Activated naive CD8-positive, alpha-beta T cell (primary cell): ENCODE data around the gene OR10AD1.

Source experiments
- H3K27ac Mint-ChIP-seq: one replicate; pipeline ENCODE4 v1.8.0; 2021; ENCODE audit warnings: mixed read lengths
- H3K27me3 Mint-ChIP-seq: one replicate; pipeline ENCODE4 v1.8.0; 2021; ENCODE audit warnings: mixed read lengths
- H3K36me3 Mint-ChIP-seq: one replicate; pipeline ENCODE4 v1.8.0; 2021; ENCODE audit warnings: mixed read lengths
- H3K4me1 Mint-ChIP-seq: one replicate; pipeline ENCODE4 v1.8.0; 2021; ENCODE audit warnings: low read depth, mixed read lengths
- H3K4me3 Mint-ChIP-seq: one replicate; pipeline ENCODE4 v1.8.0; 2021; ENCODE audit warnings: mild to moderate bottlenecking, mixed read lengths
- H3K9me3 Mint-ChIP-seq: one replicate; pipeline ENCODE4 v1.8.0; 2021; ENCODE audit warnings: low read depth, mixed read lengths

OR10AD1 gene

DNA sequence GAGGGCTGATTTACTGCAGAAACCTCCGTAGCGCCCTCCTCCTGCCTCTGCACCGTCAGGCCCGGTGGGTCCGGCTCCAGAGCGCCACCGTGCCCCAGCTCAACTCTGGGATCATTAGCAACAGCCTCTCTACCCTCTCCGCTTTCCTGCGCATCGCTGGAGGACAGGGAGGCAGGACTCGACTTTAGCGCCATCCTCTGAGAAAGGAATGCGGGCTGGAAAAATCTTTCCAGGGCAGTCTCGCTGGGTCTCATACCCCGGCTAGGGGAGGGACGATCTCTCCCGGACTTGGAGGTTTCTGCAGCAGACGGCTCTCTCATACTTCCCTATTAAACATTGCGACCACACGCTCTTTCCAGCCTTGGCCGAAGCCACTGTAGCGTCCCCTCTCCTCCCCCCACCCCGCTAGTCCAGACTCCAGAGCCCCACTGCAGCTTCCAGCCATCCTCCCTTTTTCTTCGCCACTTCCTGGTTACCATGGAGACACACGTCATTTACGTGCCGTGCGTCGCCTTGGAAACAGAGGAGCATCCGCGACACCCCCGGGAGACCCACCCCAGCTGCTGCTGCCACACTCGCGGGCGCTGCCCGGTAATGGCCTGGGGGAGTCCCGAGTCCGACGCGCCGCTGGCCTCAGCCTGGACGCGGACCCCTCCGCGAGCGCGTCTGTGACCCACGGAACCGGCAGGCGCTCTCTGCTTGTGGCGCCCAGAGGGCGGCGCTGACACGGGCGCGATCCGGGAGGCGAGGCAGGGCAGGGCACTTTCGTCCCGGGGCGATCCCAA, 19.8 kb downstream of the OR10AD1 start, which contains the start of gene CCDC184:
TSS of gene CCDC184 (plus strand) at position 554 of the 785 bp plus-strand sequence. CDS start 479 bp downstream, outside the sequence.
- Mint-ChIP-seq H3K36me3 (no peaks in the 10 kb centered on the region), H3K9me3 (no peaks in the 10 kb centered on the region), H3K27ac (no peak within 1 kb of the TSS), H3K27me3 (peaks cover 20% of the 10 kb centered on the region), H3K4me1 (peaks cover 11% of the 10 kb centered on the region), H3K4me3 (peak within 1 kb of the TSS; percentile 94)

DNA sequence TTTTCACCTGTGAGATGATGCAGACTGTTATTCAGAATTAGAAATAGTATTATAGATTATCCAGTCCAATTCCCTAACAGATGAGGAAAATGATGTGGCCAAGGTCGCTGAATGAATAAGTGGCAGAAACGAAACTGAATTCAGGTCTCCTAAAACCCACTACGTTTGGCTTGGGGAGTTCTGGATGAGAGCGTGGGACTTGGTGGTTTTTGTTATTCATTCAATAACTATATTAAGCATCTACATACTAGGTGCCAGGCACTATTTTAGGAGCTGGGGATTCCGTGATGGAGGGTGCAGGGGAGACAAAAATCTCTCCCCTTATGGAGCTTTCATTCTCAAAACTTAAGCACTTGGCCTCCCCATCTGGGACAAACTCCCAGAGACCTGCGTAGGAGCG, 20.5 kb downstream of the OR10AD1 start:
- Mint-ChIP-seq H3K4me1 (peaks cover 11% of the 10 kb centered on the region), H3K27ac (no peak overlapping the region), H3K36me3 (no peaks in the 10 kb centered on the region), H3K4me3 (peak overlapping the region; percentile 94), H3K27me3 (peaks cover 20% of the 10 kb centered on the region), H3K9me3 (no peaks in the 10 kb centered on the region)

DNA sequence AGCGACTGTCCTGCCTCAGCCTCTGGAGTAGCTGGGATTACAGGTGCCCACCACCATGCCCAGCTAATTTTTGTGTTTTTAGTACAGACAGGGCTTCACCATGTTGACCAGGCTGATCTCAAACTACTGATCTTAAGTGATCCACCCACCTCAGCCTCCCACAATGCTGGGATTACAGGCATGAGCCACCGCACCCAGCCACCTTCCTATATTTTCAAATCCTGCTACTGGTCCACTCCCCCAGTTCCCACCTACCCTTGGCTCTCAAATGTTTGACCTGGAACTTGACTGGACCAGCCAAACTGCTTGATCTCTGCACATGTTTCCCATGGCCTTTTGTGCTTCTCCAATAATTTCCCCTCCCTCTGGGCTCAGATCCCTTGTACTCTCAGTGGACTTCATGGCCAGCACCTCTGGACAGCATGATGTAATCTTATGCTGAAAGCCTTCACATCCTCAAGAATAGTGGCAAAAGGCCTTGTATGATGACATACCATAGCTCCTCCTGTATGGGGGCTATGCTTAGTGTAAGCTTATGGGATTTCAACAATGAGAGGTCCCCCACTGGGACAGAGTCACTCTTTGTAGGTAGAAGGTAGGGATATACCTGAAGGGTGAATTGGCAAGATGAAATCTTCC, 22.1 kb downstream of the OR10AD1 start:
- Mint-ChIP-seq H3K4me3 (no peak overlapping the region), H3K27ac (no peak overlapping the region), H3K4me1 (peaks cover 11% of the 10 kb centered on the region), H3K27me3 (peaks cover 22% of the 10 kb centered on the region), H3K36me3 (no peaks in the 10 kb centered on the region), H3K9me3 (no peaks in the 10 kb centered on the region)

DNA sequence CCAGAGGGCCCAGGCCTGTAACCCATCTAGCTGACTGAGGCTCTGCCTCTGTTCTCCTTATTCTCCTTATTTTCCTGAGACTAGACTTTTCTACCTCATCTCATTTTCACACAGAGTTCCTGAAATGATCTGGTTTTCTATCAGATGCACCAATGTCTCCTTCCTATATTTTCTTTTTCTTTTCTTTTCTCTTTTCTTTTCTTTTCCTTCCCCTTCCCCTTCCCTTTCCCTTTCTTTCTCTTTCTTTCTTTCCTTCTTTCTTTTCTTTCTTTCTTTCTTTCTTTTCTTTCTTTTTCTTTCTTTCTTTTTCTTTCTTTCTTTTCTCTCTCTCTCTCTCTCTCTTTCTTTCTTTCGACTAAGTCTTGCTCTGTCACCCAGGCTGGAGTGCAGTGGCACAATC, 22.7 kb downstream of the OR10AD1 start:
- peaks cover 14% of the 10 kb centered on the region for H3K4me1 Mint-ChIP-seq
- no peaks in the 10 kb centered on the region for H3K36me3 Mint-ChIP-seq
- H3K27me3 Mint-ChIP-seq: peaks cover 22% of the 10 kb centered on the region
- no peak overlapping the region for H3K4me3 Mint-ChIP-seq
- H3K9me3 Mint-ChIP-seq: no peaks in the 10 kb centered on the region
- no peak overlapping the region for H3K27ac Mint-ChIP-seq

DNA sequence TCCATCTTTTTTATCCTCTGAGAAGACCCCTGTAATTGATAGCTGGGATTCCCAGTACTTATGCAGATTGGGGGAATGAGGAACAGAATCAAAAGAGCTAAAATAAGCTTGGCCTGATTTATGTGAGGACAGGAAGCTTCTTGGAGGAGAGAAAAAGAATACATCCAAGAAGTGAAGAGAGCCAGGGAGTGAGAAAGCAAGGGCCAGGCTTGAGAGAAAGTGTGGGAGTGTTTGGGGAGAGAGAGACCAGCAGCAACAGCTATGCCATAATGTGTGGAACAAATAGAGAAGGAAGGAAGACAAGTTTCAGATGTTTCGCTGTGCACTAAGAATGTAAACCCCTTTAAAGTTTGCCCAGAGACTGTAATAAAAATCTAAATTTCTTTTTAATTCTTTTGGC, 23.6 kb downstream of the OR10AD1 start:
- Mint-ChIP-seq H3K4me1 (peaks cover 14% of the 10 kb centered on the region), H3K4me3 (no peak overlapping the region), H3K9me3 (no peaks in the 10 kb centered on the region), H3K27me3 (peaks cover 20% of the 10 kb centered on the region), H3K36me3 (no peaks in the 10 kb centered on the region), H3K27ac (no peak overlapping the region)

DNA sequence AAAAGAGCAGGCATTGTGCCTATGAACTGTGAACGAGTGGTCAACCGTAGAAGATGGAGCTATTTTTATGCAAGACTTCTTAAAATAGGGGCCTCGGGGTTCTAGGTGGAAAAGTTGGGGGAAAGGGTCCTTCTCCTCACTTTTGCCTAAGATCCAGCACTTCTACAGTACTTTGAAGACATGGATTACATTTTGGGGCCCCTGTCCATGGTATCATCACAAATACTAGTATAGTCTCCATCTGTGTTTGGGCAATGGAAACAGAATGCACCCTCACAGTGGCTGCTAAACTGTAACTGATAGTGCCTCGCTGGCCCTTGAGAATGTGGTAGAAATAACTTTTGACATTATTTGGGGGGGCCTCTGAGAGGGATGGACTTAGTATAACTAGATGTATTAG, 25.1 kb downstream of the OR10AD1 start:
- Mint-ChIP-seq H3K4me1 (peaks cover 14% of the 10 kb centered on the region), H3K27ac (no peak overlapping the region), H3K36me3 (no peaks in the 10 kb centered on the region), H3K27me3 (peaks cover 20% of the 10 kb centered on the region), H3K9me3 (no peaks in the 10 kb centered on the region), H3K4me3 (no peak overlapping the region)

DNA sequence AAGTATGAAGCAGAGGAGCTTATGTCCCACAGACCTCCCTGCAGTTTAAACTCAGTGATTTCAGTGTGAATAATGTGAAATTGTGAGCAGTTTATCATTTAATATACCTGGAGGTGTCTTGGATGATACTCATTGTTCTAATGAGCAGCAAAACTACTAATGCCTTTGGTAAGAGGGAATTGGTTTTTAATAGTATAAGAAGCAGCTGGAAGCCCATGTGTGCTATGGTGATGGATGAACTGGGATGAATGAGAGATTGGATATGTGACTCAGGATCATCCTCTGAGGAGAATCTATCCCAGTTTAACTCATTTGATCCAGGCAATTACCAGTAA, 26.7 kb downstream of the OR10AD1 start:
- Mint-ChIP-seq H3K9me3 (no peaks in the 10 kb centered on the region), H3K27me3 (peaks cover 20% of the 10 kb centered on the region), H3K4me1 (peaks cover 3% of the 10 kb centered on the region), H3K36me3 (no peaks in the 10 kb centered on the region), H3K4me3 (no peak overlapping the region), H3K27ac (no peak overlapping the region)

DNA sequence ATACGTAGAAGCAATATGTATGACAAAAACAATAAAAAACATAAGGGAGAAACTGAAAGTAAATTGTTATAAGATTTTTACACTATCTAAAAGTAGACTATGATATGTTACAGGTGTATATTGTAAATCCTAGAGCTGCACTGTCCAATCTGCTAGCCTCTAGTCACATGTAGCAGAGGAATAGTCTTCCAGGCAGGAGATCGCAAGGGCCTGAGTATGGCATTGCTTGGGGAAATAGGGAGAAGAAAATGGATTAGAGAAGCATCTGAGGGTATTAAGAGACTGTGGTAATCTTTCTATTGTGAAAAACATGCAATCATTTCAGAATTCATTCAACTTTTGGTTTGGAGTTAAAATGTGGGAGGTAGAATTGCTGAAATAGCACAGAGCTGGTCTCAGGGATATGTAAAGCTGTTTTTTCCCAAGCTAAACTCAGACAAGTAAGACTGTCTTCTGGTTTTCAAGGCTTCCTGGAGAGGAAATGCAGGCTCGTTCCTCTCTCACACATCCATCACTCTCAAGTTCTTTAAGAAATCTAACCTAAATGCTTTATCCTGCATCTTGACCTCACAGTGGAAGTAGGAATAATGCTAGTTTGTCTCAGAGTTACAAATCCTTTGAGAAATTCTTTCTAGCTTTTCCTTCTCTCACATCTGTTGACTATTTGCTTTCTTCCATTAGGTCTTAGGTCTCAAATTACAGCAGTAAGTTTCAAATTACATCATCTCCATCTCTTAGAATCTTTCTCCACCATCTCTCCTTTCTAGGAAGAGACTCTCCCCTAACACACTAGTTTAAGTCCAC, 27.3 kb downstream of the OR10AD1 start:
- Mint-ChIP-seq H3K27me3 (peaks cover 15% of the 10 kb centered on the region), H3K4me3 (no peak overlapping the region), H3K36me3 (no peaks in the 10 kb centered on the region), H3K27ac (no peak overlapping the region), H3K4me1 (peaks cover 3% of the 10 kb centered on the region), H3K9me3 (no peaks in the 10 kb centered on the region)

DNA sequence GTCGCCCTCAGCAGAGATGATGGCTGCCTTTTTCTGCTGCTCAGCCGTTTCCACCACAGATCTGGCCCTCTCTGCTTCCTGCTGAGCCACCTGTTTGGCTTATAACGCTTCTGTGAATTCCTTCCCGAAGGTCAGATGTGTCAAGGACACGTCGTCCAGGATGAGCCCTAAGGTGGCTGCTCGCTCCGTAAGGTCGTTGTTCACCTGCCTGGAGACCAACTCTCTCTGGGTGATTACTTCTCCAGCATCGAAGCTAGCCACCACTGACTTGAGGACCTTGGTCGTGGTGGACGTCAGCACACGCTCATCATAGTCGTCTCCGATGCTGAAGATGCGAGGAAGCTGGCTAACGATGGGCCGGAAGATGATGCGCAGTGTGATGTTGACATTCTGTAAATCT, 34.1 kb downstream of the OR10AD1 start:
- peaks cover 3% of the 10 kb centered on the region for H3K27me3 Mint-ChIP-seq
- H3K9me3 Mint-ChIP-seq: no peaks in the 10 kb centered on the region
- H3K27ac Mint-ChIP-seq: no peak overlapping the region
- no peak overlapping the region for H3K4me3 Mint-ChIP-seq
- H3K4me1 Mint-ChIP-seq: no peaks in the 10 kb centered on the region
- H3K36me3 Mint-ChIP-seq: no peaks in the 10 kb centered on the region

DNA sequence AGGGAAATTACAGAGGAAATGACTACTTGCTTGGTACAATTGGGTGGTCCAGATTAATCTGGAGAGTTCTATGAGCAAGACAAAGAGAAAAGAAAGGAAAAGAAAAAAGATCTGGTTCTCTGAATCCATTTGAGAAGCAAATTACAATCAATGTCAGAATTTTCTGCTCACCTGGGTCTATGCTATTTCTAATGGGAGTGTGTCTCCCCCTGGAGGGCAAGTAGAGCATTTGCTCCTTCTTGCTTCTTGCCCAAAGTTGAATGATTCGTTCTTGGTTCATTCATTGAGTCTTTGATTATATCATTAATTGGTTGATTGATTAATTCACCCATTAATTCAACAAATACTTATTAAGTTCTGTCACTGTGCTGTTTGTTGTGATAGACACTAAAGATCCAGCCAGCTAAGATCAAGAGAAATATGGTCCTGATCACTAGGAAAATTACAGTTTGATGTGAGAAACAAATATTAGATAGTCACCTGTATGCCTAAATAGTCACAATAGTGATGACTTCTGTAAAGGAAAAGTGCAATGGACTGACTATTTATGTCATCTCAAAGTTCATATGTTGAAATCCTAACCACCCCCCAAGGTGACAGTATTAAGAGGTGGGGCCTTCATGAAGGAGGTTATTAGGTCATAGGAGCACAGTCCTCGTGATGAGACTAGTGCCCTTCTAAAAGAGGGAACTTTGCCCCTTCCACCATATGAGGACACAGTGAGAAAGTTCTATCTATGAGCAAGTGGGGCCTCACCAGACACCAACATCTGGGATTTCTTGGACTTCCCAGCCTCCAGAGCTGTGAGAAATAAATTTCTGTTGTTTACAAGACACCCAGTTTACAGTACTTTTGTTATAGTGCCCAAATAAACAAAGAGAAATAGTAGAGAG, 37.8 kb downstream of the OR10AD1 start:
- H3K4me1 Mint-ChIP-seq: peaks cover 11% of the 10 kb centered on the region
- peaks cover 3% of the 10 kb centered on the region for H3K27me3 Mint-ChIP-seq
- H3K4me3 Mint-ChIP-seq: no peak overlapping the region
- H3K36me3 Mint-ChIP-seq: no peaks in the 10 kb centered on the region
- no peak overlapping the region for H3K27ac Mint-ChIP-seq
- no peaks in the 10 kb centered on the region for H3K9me3 Mint-ChIP-seq

DNA sequence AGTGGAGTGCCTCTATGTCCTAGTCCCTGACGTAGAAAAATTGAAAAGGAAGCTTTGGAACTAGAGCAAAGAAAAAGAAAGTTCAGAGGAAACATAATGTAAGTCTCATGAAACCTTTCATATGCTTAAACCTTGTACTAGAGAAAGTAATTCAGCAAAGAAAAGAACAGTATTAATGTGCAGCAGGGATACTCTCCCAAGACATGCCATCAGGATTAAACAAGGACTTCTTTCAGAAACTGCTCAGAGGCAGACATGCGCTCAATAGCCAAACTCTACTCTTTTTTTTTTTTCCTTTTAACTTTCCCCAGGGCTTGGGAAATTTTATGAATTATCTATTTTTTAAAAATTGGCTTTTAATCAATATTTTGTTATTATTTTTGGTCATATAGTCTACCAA, 38.6 kb downstream of the OR10AD1 start:
- Mint-ChIP-seq H3K9me3 (no peaks in the 10 kb centered on the region), H3K36me3 (no peaks in the 10 kb centered on the region), H3K27me3 (peaks cover 3% of the 10 kb centered on the region), H3K4me1 (peaks cover 14% of the 10 kb centered on the region), H3K4me3 (no peak overlapping the region), H3K27ac (no peak overlapping the region)

DNA sequence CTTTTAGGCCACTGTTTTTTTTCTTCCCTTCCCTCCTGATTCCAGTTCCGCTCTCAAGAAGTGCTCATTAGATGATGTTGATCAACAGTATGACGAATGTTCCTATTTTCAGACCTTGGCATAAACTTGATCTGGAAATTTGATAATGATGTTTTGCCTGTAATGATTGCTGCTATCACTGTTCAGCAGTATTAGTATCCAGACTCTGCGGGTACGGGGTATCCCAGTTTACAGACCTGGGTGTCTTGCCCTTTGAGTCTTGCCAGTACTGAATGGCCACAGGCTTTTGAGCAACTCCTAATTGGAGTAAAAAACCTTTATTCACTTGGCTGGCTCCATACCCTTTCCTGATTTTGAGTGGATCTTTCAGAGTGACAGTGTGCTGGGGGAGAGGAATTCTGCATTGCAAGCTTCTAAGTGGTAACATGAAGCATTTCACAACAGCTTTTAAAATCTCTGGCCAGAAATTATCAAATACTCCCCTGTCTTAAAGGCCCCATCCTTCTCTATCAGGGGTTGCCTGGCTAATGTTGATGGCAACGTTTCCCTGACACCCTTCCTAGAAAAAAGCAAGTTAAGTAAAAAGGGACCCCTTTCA, 39.8 kb downstream of the OR10AD1 start:
- Mint-ChIP-seq H3K36me3 (no peaks in the 10 kb centered on the region), H3K4me3 (no peak overlapping the region), H3K27ac (no peak overlapping the region), H3K9me3 (no peaks in the 10 kb centered on the region), H3K4me1 (peaks cover 19% of the 10 kb centered on the region), H3K27me3 (peaks cover 3% of the 10 kb centered on the region)

DNA sequence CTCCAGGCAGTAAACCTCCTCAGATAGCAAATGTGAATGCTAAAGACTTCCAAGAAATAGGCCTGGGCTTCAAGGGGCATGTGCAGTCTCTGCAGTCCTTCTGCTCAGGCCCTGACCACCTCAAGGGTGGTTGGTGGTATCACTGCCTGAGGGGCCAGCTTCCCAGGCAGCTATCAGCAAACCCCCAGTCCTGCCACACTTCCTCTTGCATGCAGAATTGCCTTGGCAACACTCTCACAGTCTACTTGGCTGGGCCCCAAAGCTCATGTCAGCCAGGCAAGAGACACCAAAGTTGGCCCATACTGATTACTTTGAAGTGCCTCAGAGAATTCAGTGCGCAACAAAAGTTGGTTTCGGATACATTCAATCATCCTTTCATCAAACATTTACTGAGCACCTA, 42.3 kb downstream of the OR10AD1 start:
- Mint-ChIP-seq H3K36me3 (no peaks in the 10 kb centered on the region), H3K4me1 (peaks cover 38% of the 10 kb centered on the region), H3K27me3 (no peaks in the 10 kb centered on the region), H3K4me3 (no peak overlapping the region), H3K27ac (peak overlapping the region; percentile 30), H3K9me3 (no peaks in the 10 kb centered on the region)

DNA sequence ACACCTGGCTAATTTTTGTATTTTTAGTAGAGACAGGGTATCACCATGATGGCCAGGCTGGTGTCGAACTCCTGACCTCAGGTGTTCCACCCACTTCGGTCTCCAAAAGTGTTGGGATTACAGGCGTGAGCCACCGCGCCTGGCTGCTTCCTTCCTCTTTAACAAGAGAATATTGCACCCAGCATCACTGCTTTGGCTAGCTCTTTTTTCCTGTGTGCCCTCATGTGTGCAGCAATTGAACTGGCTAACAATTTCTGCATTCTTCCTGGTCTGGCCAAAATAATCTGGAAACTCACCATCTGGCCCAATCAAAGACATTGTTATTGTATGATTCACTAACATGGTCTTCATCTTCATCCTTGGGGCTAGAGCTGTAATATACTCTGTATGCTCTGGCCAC, 43.0 kb downstream of the OR10AD1 start:
- Mint-ChIP-seq H3K27ac (peak overlapping the region; percentile 10), H3K9me3 (no peaks in the 10 kb centered on the region), H3K36me3 (no peaks in the 10 kb centered on the region), H3K27me3 (no peaks in the 10 kb centered on the region), H3K4me1 (peaks cover 38% of the 10 kb centered on the region), H3K4me3 (no peak overlapping the region)
